HEK293 (cell line): ENCODE measurements around the gene PCSK2.
A peak's percentile ranks its signal among the peaks of the same experiment; 100 is the strongest.

Source experiments
- CTCF ChIA-PET: fragments of 350-600 bp; formaldehyde crosslinking; extraction: SDS; loops from one replicate; lab custom pipeline; 2021; ENCODE audit warnings: antibody characterized with exemption; lab: Yijun Ruan, JAX
- POLR2A ChIA-PET: fragments of 300-600 bp; formaldehyde crosslinking; extraction: SDS; loops from one replicate; lab custom pipeline; 2020; ENCODE audit warnings: antibody characterized with exemption, inconsistent platforms; lab: Yijun Ruan, JAX
- H3K27ac ChIP-seq: fragments of 200-500 bp; sonication (Bioruptor generic); 2 replicates; pipeline ENCODE4 v1.5.1; 2014; ENCODE audit warnings: low read depth, low read length, control low read depth, inconsistent platforms; ENCODE audit errors: extremely low read depth
- H3K36me3 ChIP-seq, 2 experiments: fragments of 200-500 bp in 1 of 2; sonication (Bioruptor generic) in 1 of 2; 1 replicate in 1 of 2; 2 replicates in 1 of 2; pipeline ENCODE4 v1.5.1; 2014 to 2017; ENCODE audit warnings: inconsistent platforms in 2 of 2, low read length in 2 of 2; ENCODE audit not compliant: control insufficient read depth in 2 of 2, insufficient read depth in 1 of 2
- H3K4me1 ChIP-seq: fragments of 200-500 bp; sonication (Bioruptor generic); 2 replicates; pipeline ENCODE4 v1.5.1; 2014; ENCODE audit warnings: mild to moderate bottlenecking, low read length, inconsistent platforms; ENCODE audit not compliant: control insufficient read depth, insufficient read depth
- H3K4me3 ChIP-seq: 2 replicates; pipeline ENCODE4 v1.5.1; 2011; ENCODE audit warnings: low read depth, mild to moderate bottlenecking, control low read depth, low read length, moderate library complexity
- H3K9me3 ChIP-seq: fragments of 200-500 bp; sonication (Bioruptor generic); 2 replicates; pipeline ENCODE4 v1.5.1; 2014; ENCODE audit warnings: low read depth, low read length, inconsistent platforms; ENCODE audit not compliant: control insufficient read depth, insufficient read depth
- HOXA7 ChIP-seq: sonication (generic); formaldehyde crosslinking; IDR thresholded peaks from 2 replicates; pipeline ENCODE4 v1.8.1; 2022; ENCODE audit warnings: missing genetic modification reagents, borderline replicate concordance
- KLF9 ChIP-seq: fragments of 450-650 bp; formaldehyde crosslinking; IDR thresholded peaks from 2 replicates; pipeline ENCODE4 v1.5.1; 2016; ENCODE audit warnings: missing biosample characterization, missing genetic modification characterization, low read depth
- TSHZ1 ChIP-seq: fragments of 450-650 bp; formaldehyde crosslinking; IDR thresholded peaks from 2 replicates; pipeline ENCODE4 v1.5.1; 2016; ENCODE audit warnings: missing biosample characterization, missing genetic modification characterization, borderline replicate concordance
- ZBTB21 ChIP-seq: fragments of 450-650 bp; formaldehyde crosslinking; IDR thresholded peaks from 2 replicates; pipeline ENCODE4 v1.5.1; 2017; ENCODE audit warnings: missing biosample characterization, missing genetic modification characterization
- ZBTB6 ChIP-seq: fragments of 450-650 bp; formaldehyde crosslinking; IDR thresholded peaks from 2 replicates; pipeline ENCODE4 v1.5.1; 2017; ENCODE audit warnings: missing biosample characterization, missing genetic modification characterization
- ZNF132 ChIP-seq: fragments of 450-650 bp; formaldehyde crosslinking; IDR thresholded peaks from 2 replicates; pipeline ENCODE4 v1.5.1; 2017; ENCODE audit warnings: missing biosample characterization, missing genetic modification characterization, borderline replicate concordance
- ZNF214 ChIP-seq: fragments of 450-650 bp; formaldehyde crosslinking; IDR thresholded peaks from 2 replicates; pipeline ENCODE4 v1.5.1; 2017; ENCODE audit warnings: missing biosample characterization, mild to moderate bottlenecking, missing genetic modification characterization, borderline replicate concordance
- ZNF24 ChIP-seq: fragments of 450-650 bp; formaldehyde crosslinking; IDR thresholded peaks from 2 replicates; pipeline ENCODE4 v1.5.1; 2016; ENCODE audit warnings: missing biosample characterization, missing genetic modification characterization
- ZNF26 ChIP-seq: fragments of 450-650 bp; formaldehyde crosslinking; IDR thresholded peaks from 2 replicates; pipeline ENCODE4 v1.5.1; 2016; ENCODE audit warnings: missing biosample characterization, missing genetic modification characterization
- ZNF274 ChIP-seq, 2 experiments: fragments of 200-500 bp in 1 of 2; fragments of 450-650 bp in 1 of 2; sonication (Bioruptor generic) in 1 of 2; formaldehyde crosslinking in 1 of 2; IDR thresholded peaks; 2 replicates each; pipeline versions ENCODE4 v1.5.1 to v1.6.1; 2014 to 2016; ENCODE audit warnings: borderline replicate concordance in 1 of 2, inconsistent platforms in 1 of 2, low read length in 1 of 2, missing biosample characterization in 1 of 2, missing genetic modification characterization in 1 of 2
- ZNF311 ChIP-seq: fragments of 450-650 bp; formaldehyde crosslinking; IDR thresholded peaks from 2 replicates; pipeline ENCODE4 v1.5.1; 2017; ENCODE audit warnings: missing biosample characterization, missing genetic modification characterization, borderline replicate concordance
- ZNF37A ChIP-seq: fragments of 450-650 bp; IDR thresholded peaks from 2 replicates; pipeline ENCODE4 v1.5.1; 2018; ENCODE audit warnings: missing biosample characterization, missing genetic modification characterization
- ZNF521 ChIP-seq: fragments of 450-650 bp; formaldehyde crosslinking; IDR thresholded peaks from 2 replicates; pipeline ENCODE4 v1.5.1; 2017; ENCODE audit warnings: missing biosample characterization, mild to moderate bottlenecking, missing genetic modification characterization
- ZNF530 ChIP-seq: fragments of 450-650 bp; formaldehyde crosslinking; IDR thresholded peaks from 2 replicates; pipeline ENCODE4 v1.5.1; 2016; ENCODE audit warnings: low read depth, missing biosample characterization, missing genetic modification characterization
- ZNF623 ChIP-seq: fragments of 450-650 bp; formaldehyde crosslinking; IDR thresholded peaks from 2 replicates; pipeline ENCODE4 v1.5.1; 2016; ENCODE audit warnings: missing biosample characterization, missing genetic modification characterization
- ZNF654 ChIP-seq: fragments of 450-650 bp; formaldehyde crosslinking; IDR thresholded peaks from 2 replicates; pipeline ENCODE4 v1.5.1; 2016; ENCODE audit warnings: low read depth, missing biosample characterization, missing genetic modification characterization
- ZNF830 ChIP-seq: fragments of 450-650 bp; IDR thresholded peaks from 2 replicates; pipeline ENCODE4 v1.5.0; 2018; ENCODE audit warnings: missing biosample characterization, missing genetic modification characterization, low read depth, mild to moderate bottlenecking, moderate library complexity

Gene PCSK2

GRCh38 chr20:17442588-17442987 is 215.7 kb downstream of the PCSK2 start:
- CTCF ChIA-PET = interaction anchor here (0.6 to 2.2 kb wide), 6 partner anchors 11 to 907 kb away, joined by 3 to 11 read pairs (median 3); no protein-coding TSS in a partner anchor
- no peak overlapping the region for H3K4me3 ChIP-seq
- H3K4me1 ChIP-seq = no peaks in the 10 kb centered on the region
- TF ChIP-seq ZNF654 (0 out of 2 replicates have a peak, but pooled peaks have one; percentile 6), ZNF26 (tag by site-specific recombination) (no peak)
- no peak overlapping the region for H3K27ac ChIP-seq
- H3K9me3 ChIP-seq = no peaks in the 10 kb centered on the region
- H3K36me3 ChIP-seq = no peaks in the 10 kb centered on the region
- POLR2A ChIA-PET = no interaction called here

- no peak overlapping the region for H3K27ac ChIP-seq
Measured at GRCh38 chr20:17443131-17443858, 216.5 kb downstream of the PCSK2 start.

More at GRCh38 chr20:17443131-17443858, 216.5 kb downstream of the PCSK2 start:
- Histone ChIP-seq H3K4me3 (no peak overlapping the region), H3K9me3 (no peaks in the 10 kb centered on the region), H3K4me1 (no peaks in the 10 kb centered on the region), H3K36me3 (no peaks in the 10 kb centered on the region)
- TF ChIP-seq TSHZ1 = no peak
- no peak for TF ChIP-seq ZNF623 (tag by site-specific recombination)
- no peak for TF ChIP-seq HOXA7
- no peak for TF ChIP-seq ZNF311
- no peak for TF ChIP-seq KLF9
- no peak for TF ChIP-seq ZNF530 (tag by site-specific recombination)
- TF ChIP-seq ZNF830 = no peak
- TF ChIP-seq ZNF274 (IDR thresholded peaks at IDR 0.05; ENCODE audit: low read length) = no peak
- TF ChIP-seq ZNF274 (tag by site-specific recombination; IDR thresholded peaks at IDR 0.05; ENCODE audit: borderline replicate concordance) = no peak
- TF ChIP-seq ZNF24 = no peak
- TF ChIP-seq ZNF132 (tag by site-specific recombination) = no peak
- TF ChIP-seq ZNF521 (tag by site-specific recombination) = no peak
- no peak for TF ChIP-seq ZBTB6 (tag by site-specific recombination)
- no peak for TF ChIP-seq ZNF214 (tag by site-specific recombination)
- no peak for TF ChIP-seq ZBTB21 (tag by site-specific recombination)
- TF ChIP-seq ZNF37A (tag by site-specific recombination) = no peak
- POLR2A ChIA-PET = no interaction called here
- CTCF ChIA-PET = interaction anchor here (0.6 to 2.2 kb wide), 5 partner anchors 11 to 906 kb away, joined by 3 to 11 read pairs (median 3); no protein-coding TSS in a partner anchor
